Mucosa of stomach (tissue), 1 donor: Measurements from ENCODE around the gene GLP1R.

Experiments
- H3K27me3 ChIP-seq: one replicate; pipeline ENCODE4 v1.7.0; 2013; ENCODE audit warnings: mild to moderate bottlenecking, low read length; ENCODE audit not compliant: control insufficient read depth, insufficient read depth
- H3K36me3 ChIP-seq: one replicate; pipeline ENCODE4 v1.7.0; 2013; ENCODE audit warnings: low read length; ENCODE audit not compliant: control insufficient read depth, insufficient read depth
- H3K4me1 ChIP-seq: one replicate; pipeline ENCODE4 v1.7.0; 2013; ENCODE audit warnings: mild to moderate bottlenecking, low read length; ENCODE audit not compliant: control insufficient read depth, insufficient read depth
- H3K4me3 ChIP-seq: one replicate; pipeline ENCODE4 v1.7.0; 2013; ENCODE audit warnings: low read length
- H3K9ac ChIP-seq: one replicate; pipeline ENCODE4 v1.7.0; 2013; ENCODE audit warnings: mild to moderate bottlenecking, low read length, moderate library complexity
- H3K9me3 ChIP-seq: one replicate; pipeline ENCODE4 v1.7.0; 2013; ENCODE audit warnings: mild to moderate bottlenecking, low read length, moderate library complexity; ENCODE audit not compliant: control insufficient read depth
- donor health status: Pancreatic carcinoma.

Gene GLP1R

GRCh38 chr6:39021041-39021440 is 27.5 kb upstream of the GLP1R start:
- Histone ChIP-seq H3K36me3 (no peaks in the 10 kb centered on the region), H3K4me1 (no peaks in the 10 kb centered on the region), H3K9me3 (no peaks in the 10 kb centered on the region), H3K4me3 (no peak overlapping the region), H3K27me3 (peaks cover 4% of the 10 kb centered on the region), H3K9ac (no peak overlapping the region)

GRCh38 chr6:39021779-39022178 is 26.8 kb upstream of the GLP1R start:
- no peaks in the 10 kb centered on the region for H3K36me3 ChIP-seq
- no peak overlapping the region for H3K4me3 ChIP-seq
- H3K9me3 ChIP-seq, result no peaks in the 10 kb centered on the region
- H3K9ac ChIP-seq, result no peak overlapping the region
- H3K27me3 ChIP-seq, result peaks cover 4% of the 10 kb centered on the region
- H3K4me1 ChIP-seq, result no peaks in the 10 kb centered on the region

- no peaks in the 10 kb centered on the region for H3K4me1 ChIP-seq
- no peak overlapping the region for H3K4me3 ChIP-seq
- no peak overlapping the region for H3K9ac ChIP-seq
- H3K36me3 ChIP-seq, result no peaks in the 10 kb centered on the region
- H3K9me3 ChIP-seq, result no peaks in the 10 kb centered on the region
- H3K27me3 ChIP-seq, result peaks cover 4% of the 10 kb centered on the region
Observed at GRCh38 chr6:39026175-39026574, 22.4 kb upstream of the GLP1R start.

GRCh38 chr6:39029156-39030011 is 19.2 kb upstream of the GLP1R start:
- Histone ChIP-seq H3K9me3 (no peaks in the 10 kb centered on the region), H3K4me3 (no peak overlapping the region), H3K36me3 (no peaks in the 10 kb centered on the region), H3K27me3 (peaks cover 4% of the 10 kb centered on the region), H3K4me1 (no peaks in the 10 kb centered on the region), H3K9ac (no peak overlapping the region)

GRCh38 chr6:39035681-39036080 is 12.9 kb upstream of the GLP1R start:
- Histone ChIP-seq H3K9me3 (no peaks in the 10 kb centered on the region), H3K36me3 (no peaks in the 10 kb centered on the region), H3K9ac (no peak overlapping the region), H3K4me3 (no peak overlapping the region), H3K27me3 (peaks cover 22% of the 10 kb centered on the region), H3K4me1 (no peaks in the 10 kb centered on the region)

GRCh38 chr6:39037082-39037508 is 11.5 kb upstream of the GLP1R start:
- H3K4me1 ChIP-seq, result no peaks in the 10 kb centered on the region
- peaks cover 22% of the 10 kb centered on the region for H3K27me3 ChIP-seq
- no peak overlapping the region for H3K9ac ChIP-seq
- H3K36me3 ChIP-seq, result no peaks in the 10 kb centered on the region
- H3K9me3 ChIP-seq, result no peaks in the 10 kb centered on the region
- no peak overlapping the region for H3K4me3 ChIP-seq

GRCh38 chr6:39037707-39038106 is 10.9 kb upstream of the GLP1R start:
- no peak overlapping the region for H3K4me3 ChIP-seq
- H3K4me1 ChIP-seq, result no peaks in the 10 kb centered on the region
- peaks cover 22% of the 10 kb centered on the region for H3K27me3 ChIP-seq
- no peaks in the 10 kb centered on the region for H3K36me3 ChIP-seq
- no peaks in the 10 kb centered on the region for H3K9me3 ChIP-seq
- no peak overlapping the region for H3K9ac ChIP-seq

- Histone ChIP-seq H3K9me3 (no peaks in the 10 kb centered on the region), H3K36me3 (no peaks in the 10 kb centered on the region), H3K27me3 (peaks cover 22% of the 10 kb centered on the region), H3K9ac (no peak overlapping the region), H3K4me1 (no peaks in the 10 kb centered on the region), H3K4me3 (no peak overlapping the region)
Observed at GRCh38 chr6:39040080-39040673, 8.4 kb upstream of the GLP1R start.

- no peaks in the 10 kb centered on the region for H3K36me3 ChIP-seq
- H3K4me1 ChIP-seq, result no peaks in the 10 kb centered on the region
- H3K9me3 ChIP-seq, result no peaks in the 10 kb centered on the region
- no peak overlapping the region for H3K9ac ChIP-seq
- H3K27me3 ChIP-seq, result peaks cover 22% of the 10 kb centered on the region
- no peak overlapping the region for H3K4me3 ChIP-seq
Observed at GRCh38 chr6:39041072-39041471, 7.5 kb upstream of the GLP1R start.

GRCh38 chr6:39043776-39044175 is 4.8 kb upstream of the GLP1R start:
- Histone ChIP-seq H3K27me3 (peaks cover 33% of the 10 kb centered on the region), H3K9ac (no peak overlapping the region)

GRCh38 chr6:39044181-39044580 is 4.4 kb upstream of the GLP1R start:
- Histone ChIP-seq H3K9ac (no peak overlapping the region), H3K27me3 (peaks cover 35% of the 10 kb centered on the region), H3K4me3 (no peak overlapping the region), H3K36me3 (no peaks in the 10 kb centered on the region), H3K9me3 (no peaks in the 10 kb centered on the region), H3K4me1 (peaks cover 3% of the 10 kb centered on the region)

More at GRCh38 chr6:39043776-39044175, 4.8 kb upstream of the GLP1R start:
- Histone ChIP-seq H3K9me3 (no peaks in the 10 kb centered on the region), H3K4me3 (no peak overlapping the region), H3K4me1 (peaks cover 3% of the 10 kb centered on the region), H3K36me3 (no peaks in the 10 kb centered on the region)

- H3K27me3 ChIP-seq, result peaks cover 54% of the 10 kb centered on the region
Observed at GRCh38 chr6:39047434-39048327, 900 bp upstream of the GLP1R start.

More at GRCh38 chr6:39047434-39048327, 900 bp upstream of the GLP1R start:
- Histone ChIP-seq H3K9ac (no peak overlapping the region), H3K9me3 (no peaks in the 10 kb centered on the region), H3K36me3 (no peaks in the 10 kb centered on the region), H3K4me1 (peaks cover 3% of the 10 kb centered on the region), H3K4me3 (no peak overlapping the region)
